Measurements from ENCODE around the gene PHYKPL.

DNA sequence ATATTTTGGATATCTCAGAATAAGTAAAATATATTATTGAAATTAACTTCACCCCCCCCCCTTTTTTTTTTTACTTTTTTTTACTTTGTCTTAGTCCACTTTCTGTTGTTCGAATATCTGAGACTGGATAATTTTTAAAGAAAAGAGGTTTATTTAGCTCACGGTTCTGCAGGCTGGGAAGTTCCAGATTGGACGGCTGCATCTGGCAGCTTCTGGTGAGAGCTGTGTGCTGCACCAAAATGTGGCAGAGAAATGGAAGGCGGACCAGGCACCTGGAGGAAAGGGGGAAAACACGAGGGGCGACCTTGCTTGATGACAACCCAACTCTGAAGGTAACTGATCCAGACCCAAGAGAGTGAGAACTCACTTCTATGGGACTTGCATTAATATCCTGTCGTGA is 39.8 kb downstream of the PHYKPL start:
- no peak for TF ChIP-seq CTCF (IDR thresholded peaks at IDR 0.05)
- no peak for TF ChIP-seq POLR2AphosphoS5 (IDR thresholded peaks at IDR 0.05; ENCODE audit: low read depth, low read length)
- TF ChIP-seq TCF7L2 (IDR thresholded peaks at IDR 0.05; ENCODE audit: low read depth, low read length) = no peak
- TF ChIP-seq REST (IDR thresholded peaks at IDR 0.05; ENCODE audit: insufficient read depth in 1 of 2, low read depth in 2 of 2, low read length in 1 of 2) = no peak
